OCI-M1 (cell line): Measurements from ENCODE around the gene LPAR2.
"Not testable (repeated sequence)": the region's sequence is repeated elsewhere in the genome, so short reads cannot be mapped to it uniquely, and the experiment has no call there.

Source experiments
- DNase-seq: peaks from one replicate; lab custom pipeline; 2025; lab: John Stamatoyannopoulos, UW

LPAR2 gene

DNA sequence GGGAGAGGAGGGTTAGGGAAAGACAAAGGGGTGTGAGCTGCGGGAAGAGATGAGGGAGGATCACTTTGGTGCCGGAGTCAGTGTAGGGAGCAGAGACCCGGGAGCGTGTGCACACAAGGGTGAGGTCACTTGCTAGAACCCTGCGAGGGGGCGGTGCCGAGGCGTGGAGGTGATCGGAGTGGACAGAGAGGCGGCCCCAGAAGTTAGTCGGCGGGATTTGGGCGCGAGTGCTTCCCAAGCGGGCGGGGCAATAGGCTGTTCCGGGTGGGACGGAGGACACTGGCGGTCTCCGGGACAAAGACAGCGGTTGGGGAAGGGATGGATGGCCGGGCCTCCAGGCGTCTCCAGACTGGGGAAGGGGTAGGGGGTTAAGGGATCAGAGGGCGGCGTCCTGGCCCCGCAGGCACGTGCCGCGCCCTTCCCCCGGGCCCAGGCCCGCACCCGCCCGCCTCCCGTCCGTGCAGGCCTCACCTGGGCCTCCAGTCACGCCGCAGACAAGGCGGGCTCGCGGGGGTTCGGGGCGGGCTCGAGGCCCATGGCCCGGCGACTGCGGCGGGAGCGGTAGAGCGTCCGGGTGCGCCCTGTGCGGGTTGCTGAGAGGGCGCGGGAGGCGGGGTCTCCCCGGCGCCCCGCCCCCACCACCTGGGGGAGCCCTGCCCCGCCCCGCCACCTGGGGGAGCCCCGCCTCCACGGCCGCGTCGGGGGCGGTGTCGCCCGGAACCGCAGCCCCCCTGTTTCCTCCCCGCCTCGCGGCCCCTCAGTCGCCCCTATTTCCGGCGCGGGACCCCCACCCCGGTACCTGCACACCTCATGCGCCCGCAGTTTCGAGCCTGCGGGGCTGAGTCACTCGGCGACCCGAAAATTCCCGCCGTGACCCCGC, at the start of gene LPAR2:
Gene LPAR2 (minus strand): TSS at position 600 of the 880 bp plus-strand sequence. CDS start 945 bp downstream, outside the sequence.
- DNase-seq: no peak

DNA sequence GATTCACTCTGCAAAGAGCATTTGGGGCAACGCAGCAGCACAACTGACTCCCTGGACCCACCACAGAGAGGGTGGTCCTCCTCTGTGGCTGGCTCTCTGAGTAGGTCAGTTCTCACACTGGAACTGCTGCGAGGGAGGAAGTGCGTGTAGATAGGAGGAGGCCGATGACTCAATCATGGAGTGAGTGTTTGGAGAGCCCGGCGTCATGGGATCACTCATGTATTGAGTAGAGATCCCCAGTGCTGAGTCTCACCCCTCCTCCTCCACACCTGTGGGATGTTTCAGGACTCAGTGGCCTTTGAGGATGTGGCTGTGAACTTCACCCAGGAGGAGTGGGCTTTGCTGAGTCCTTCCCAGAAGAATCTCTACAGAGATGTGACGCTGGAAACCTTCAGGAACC, 49.6 kb upstream of the LPAR2 start:
- DNase-seq: no peak

DNA sequence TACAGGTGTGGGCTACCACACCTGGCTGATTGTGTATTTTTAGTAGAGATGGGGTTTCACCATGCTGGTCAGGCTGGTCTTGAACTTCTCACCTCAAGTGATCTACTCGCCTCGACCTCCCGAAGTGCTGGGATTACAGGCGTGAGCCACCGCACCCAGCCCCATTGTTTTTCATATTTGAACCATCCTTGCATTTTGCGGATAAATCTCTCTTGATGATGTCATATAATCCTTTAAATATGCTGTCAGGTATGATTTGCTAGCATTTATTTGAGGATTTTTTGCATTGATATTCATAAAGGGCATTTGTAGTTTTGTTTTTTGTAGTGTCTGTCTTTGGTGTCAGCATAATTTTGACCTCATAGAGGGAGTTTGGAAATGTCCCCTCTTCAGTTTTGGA, 46.3 kb upstream of the LPAR2 start:
- DNase-seq: no peak

DNA sequence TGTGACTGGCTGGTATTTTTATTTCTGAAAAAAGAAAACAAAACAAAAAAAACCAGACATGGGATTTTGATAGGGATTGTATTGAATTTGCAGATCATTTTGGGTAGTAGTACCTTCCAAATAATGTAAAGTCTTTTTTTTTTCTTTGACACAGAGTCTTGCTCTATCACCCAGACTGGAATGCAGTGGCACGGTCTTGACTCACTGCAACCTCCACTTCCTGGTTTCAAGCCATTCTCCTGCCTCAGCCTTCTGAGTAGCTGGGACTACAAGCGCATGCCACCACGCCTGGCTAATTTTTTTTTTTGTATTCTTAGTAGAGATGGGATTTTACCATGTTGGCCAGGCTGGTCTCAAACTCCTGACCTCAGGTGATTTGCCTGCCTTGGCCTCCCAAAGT, 44.8 kb upstream of the LPAR2 start:
- DNase-seq: no peak

GRCh38 chr19:19670070-19670551, 42.1 kb upstream of the LPAR2 start:
- DNase-seq: no peak

DNA sequence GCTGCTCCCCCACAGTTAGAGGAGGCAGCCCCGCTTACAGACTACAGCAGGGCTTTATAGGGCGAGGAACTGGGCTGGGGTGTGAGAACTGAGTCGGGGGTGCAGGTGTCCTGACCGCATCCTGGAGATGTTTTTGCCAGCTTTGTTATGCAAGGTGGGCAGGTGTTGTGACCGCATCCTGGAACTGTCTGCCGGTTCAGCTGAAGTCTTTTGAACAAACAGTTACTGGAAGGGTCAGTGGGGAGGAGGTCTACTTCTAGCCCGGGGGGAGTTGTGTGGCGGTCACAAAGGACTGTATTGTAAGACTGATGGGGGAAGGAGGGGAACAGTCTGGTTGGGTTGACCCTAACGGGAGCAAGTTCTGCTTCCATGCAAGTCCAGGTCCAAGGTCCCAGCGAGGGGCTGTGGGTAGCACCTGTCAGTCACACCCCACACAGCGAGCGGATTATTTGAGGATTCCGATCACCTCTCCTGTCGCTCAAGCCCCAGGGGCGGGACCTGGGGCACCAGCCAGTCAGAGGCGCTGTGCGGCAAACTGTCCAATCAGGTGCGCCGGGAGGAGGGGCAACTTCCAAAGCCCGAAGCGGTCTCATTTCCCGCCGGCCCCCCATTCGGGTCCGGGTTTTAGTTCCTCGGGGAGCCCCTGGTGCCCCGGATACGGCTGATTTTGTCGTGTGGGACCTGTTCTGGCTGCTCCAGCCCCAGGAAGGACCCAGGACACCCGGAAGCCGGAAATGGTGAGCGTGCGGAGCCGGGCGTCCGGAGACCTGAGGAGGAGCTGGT, 40.4 kb upstream of the LPAR2 start, which contains the start of gene ZNF101:
Gene ZNF101 (plus strand): TSS at position 610 of the 783 bp plus-strand sequence. CDS start 125 bp downstream, at position 735.
- DNase-seq: peak; percentile 100

DNA sequence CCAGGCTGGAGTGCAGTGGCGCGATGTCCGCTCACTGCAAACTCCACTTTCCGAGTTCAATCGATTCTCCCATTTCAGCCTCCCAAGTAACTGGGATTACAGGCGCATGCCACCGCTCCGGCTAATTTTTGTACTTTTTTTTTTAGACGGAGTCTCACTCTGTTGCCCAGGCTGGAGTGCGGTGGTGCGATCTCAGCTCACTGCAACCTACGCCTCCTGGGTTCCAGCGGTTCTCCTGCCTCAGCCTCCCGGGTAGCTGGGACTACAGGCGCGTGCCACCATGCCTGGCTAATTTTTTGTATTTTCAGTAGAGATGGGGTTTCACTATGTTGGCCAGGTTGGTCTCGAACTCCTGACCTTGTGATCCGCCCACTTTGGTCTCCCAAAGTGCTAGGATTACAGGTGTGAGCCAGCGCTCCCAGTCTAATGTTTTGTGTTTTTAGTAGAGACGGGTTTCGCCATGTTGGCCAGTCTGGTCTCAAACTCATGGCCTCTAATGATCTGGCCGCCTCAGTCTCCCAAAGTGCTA, 37.5 kb upstream of the LPAR2 start:
- not testable (repeated sequence) for DNase-seq

DNA sequence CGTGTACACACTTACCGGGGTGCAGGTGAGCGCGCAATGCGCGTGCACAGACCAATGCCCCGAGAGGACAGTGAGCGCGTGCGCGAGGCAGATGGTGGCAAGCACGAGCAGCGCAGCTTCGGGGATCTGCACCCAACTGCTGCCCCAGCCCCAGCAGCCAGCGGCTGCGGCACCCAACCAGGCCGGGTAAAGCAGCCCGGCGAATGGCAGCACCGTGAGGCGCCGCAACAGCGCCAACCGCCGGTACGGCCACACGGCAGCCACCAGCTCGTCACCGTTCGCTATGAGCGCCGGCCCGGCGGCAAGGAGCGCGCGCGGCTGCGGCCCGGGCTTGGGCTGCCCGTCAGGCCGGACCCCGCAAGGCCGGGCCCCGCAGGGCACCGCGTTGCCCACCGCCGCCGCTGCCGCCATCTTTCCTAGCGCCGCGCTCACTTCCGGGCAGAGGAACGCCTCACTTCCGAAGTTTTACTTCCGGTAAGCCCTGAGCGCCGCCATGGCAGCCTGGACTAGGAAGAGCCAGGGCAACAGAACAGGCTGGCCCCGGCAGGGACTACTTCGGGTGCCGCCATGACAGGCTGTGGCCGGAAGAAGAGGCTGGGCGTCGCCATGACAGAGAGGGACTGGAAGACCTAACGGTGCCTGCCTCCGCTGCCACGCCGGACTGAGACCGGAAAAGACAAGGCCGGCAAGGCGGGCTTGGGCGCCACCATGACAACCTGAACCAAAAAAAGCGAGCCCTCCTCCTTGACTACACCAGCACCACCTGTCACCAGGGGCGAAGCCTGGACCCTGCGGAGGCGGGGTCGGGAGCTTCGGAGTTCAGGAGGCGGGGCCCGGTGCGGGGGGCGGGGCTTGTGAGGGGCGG, 35.5 kb upstream of the LPAR2 start, which contains the start of gene ATP13A1:
Gene ATP13A1 (minus strand): TSS at position 421 of the 865 bp plus-strand sequence. CDS start 10 bp downstream, at position 411.
- DNase-seq: peak; percentile 100

DNA sequence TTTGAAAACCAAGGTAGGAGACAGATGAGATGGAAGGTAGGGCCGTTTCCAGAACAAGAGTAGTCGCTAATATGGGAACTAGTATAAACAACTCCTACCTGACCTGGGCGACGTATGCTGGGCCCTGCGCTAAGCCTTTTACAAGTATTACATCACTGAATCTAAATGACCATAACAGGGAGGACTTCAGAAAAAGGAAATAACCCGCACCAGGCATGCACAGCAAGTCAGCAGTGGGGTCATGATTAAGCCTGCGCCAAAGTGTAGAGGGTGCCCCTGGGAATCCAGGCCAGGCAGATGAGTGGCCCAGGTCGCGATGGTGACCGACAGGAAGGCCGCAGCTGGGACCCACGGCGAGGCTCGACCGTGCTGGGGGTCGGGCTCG, 34.8 kb upstream of the LPAR2 start:
- peak; percentile 89 for DNase-seq

GRCh38 chr19:19662344-19662743, 34.3 kb upstream of the LPAR2 start:
- DNase-seq: no peak

- peak; percentile 92 for DNase-seq
Observed at GRCh38 chr19:19661675-19662251, 33.7 kb upstream of the LPAR2 start.

GRCh38 chr19:19661141-19661674, 33.2 kb upstream of the LPAR2 start:
- DNase-seq: no peak

DNA sequence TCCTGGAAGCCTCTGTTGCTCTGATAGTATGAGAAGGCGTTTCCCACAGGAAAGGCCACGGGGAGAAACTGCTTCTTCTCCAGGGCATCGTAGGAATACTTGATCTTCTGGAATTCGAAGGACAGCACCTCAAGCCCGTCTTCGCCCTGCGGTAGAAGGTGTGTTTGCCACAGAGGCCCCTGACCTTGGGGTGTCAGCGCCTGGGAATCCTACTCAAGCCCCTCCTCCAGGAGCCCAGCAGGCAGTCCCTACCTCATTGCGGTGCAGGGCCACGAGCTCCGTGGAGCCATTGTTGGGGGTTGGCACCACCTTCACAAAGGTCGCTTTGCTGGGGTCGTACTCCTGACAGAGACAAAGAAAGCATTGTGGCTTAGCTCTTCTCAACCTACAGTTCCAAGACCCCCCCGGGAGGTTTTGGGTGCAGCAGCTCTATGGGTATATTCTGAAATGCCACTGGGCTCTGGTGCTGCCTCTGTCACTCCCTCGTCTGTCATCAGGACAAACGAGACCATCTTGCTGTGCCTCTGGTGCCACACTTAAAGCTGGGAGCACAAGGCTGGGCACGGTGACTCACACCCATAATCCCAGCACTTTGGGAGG, 31.7 kb upstream of the LPAR2 start:
- no peak for DNase-seq

- no peak for DNase-seq
Observed at GRCh38 chr19:19657397-19657783, 29.4 kb upstream of the LPAR2 start.

DNA sequence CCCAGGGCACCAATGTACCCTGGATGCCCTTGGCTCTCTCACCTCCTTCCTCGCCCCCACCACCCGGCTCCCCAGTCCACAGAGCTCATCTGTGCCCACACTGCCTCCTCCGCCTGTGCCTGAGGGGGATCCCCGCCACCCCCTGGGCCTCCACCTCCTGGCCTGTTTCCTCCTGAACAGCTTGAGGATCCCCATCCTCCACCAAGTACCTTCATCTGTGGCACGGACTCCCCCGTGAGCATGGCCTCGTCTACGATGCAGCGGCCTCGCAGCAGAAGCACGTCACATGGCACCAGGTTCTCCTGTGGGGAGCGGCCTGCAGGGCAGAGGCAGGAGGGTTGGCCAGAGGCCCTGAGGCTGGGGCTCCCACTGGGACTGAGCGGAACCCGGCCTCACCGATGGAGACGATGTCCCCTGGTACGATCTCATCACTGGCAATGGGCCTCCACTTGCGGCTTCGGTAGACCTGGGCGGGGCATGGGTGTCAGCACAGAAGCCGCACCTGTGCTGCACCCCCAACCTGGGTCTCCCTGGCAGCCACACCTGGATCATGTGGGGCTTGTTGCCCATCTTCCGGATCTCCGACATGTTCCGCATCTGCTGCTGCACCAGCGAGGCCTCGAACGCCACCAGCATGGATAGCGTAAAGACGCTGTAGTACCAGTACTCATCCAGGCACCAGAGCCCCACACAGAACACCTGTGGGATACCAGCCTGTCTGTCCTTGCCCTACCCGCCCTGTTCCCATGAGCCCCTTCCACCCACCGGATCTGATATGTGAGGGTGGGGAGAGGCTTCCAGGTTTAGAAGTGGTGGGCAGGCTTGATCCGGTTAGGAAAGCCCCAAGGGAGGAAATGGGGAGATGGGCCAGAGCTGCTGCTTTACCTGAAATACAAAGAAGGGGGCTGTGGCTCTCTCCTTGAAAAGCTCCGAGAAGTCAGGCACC, 28.7 kb upstream of the LPAR2 start:
- no peak for DNase-seq

GRCh38 chr19:19655641-19656343, 27.8 kb upstream of the LPAR2 start:
- DNase-seq: no peak

GRCh38 chr19:19655051-19655594, 27.1 kb upstream of the LPAR2 start:
- no peak for DNase-seq

DNA sequence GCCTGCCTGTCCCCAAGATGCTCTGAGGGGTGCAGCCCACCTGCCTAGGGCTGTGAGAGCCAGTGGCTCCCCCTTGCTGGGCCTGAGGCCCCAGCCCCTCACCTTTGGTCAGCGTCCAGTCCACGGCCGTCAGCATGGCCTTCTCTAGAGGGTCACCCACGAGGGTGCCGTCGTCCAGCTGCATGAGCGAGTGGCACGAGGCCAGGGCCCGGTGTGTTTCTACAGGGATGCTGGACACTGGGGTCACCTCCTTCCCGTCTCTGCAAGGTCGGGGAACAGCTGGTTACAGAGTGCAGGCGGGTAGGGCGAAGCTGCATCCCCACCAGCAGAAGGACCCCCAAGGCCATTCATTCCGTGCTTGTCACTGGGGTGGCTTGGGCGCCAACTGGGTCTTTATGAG, 26.4 kb upstream of the LPAR2 start:
- no peak for DNase-seq
